Measurements from ENCODE around the gene RIC1. TPM values are rescaled to one million over a fixed set of nuclear protein-coding genes. Genes with fewer than 3 reads are reported as not detected.

RIC1 gene
- total RNA-seq, 1 experiment from 2014 or later, result 23.1 TPM

GRCh38 chr9:5684101-5684500, 55.2 kb downstream of the RIC1 start:
- BruUV-seq (replicated peaks), result no TSS peak
- CTCF ChIA-PET, result no interaction called here
- H3K4me1 Mint-ChIP-seq (ENCODE audit: insufficient read depth, unreplicated experiment), result peaks cover 8% of the 10 kb centered on the region
- TF ChIP-seq, protein P1, sequence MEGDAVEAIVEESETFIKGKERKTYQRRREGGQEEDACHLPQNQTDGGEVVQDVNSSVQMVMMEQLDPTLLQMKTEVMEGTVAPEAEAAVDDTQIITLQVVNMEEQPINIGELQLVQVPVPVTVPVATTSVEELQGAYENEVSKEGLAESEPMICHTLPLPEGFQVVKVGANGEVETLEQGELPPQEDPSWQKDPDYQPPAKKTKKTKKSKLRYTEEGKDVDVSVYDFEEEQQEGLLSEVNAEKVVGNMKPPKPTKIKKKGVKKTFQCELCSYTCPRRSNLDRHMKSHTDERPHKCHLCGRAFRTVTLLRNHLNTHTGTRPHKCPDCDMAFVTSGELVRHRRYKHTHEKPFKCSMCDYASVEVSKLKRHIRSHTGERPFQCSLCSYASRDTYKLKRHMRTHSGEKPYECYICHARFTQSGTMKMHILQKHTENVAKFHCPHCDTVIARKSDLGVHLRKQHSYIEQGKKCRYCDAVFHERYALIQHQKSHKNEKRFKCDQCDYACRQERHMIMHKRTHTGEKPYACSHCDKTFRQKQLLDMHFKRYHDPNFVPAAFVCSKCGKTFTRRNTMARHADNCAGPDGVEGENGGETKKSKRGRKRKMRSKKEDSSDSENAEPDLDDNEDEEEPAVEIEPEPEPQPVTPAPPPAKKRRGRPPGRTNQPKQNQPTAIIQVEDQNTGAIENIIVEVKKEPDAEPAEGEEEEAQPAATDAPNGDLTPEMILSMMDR (IDR thresholded peaks at IDR 0.05; ENCODE audit: unreplicated experiment), result no peak
- POLR2A ChIA-PET, result interaction anchor here (0.6 kb wide), 1 partner anchor 51 kb away, joined by 3 read pairs; no protein-coding TSS in a partner anchor
- no peak overlapping the region for H3K27ac Mint-ChIP-seq (ENCODE audit: low read depth, unreplicated experiment)
- H3K27me3 Mint-ChIP-seq (ENCODE audit: insufficient read depth, unreplicated experiment), result no peaks in the 10 kb centered on the region
- DNase-seq (ENCODE audit: unreplicated experiment), result no peak
- no peaks in the 10 kb centered on the region for H3K36me3 Mint-ChIP-seq (ENCODE audit: insufficient read depth, unreplicated experiment)
- intact Hi-C loops (cut with micrococcal nuclease), result no loop called here
- H3K9me3 Mint-ChIP-seq (ENCODE audit: unreplicated experiment), result peaks cover 7% of the 10 kb centered on the region
- no peak overlapping the region for H3K4me3 Mint-ChIP-seq (ENCODE audit: unreplicated experiment)

DNA sequence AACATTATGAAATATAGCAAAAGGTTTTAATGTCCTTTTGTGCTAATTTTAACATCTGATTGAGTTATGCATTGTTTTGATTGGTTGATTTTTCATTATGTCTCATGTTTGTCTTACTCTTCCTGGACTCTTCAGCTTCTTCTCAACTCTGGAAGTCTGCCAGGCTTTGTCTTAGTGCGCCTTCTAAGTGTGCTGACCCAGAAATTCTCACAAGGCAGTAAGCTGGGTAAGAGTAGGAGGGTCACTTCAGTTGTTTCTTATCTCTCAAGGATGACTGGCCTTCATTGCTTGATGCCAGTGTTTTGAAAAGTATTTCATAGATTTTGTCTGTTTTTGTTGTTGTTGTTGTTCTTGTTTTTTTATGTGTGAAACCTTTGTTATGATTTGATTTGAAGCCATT, 59.2 kb downstream of the RIC1 start:
- CTCF ChIA-PET, result no interaction called here
- H3K4me1 Mint-ChIP-seq (ENCODE audit: insufficient read depth, unreplicated experiment), result peaks cover 8% of the 10 kb centered on the region
- peak; percentile 54 for DNase-seq (ENCODE audit: unreplicated experiment)
- intact Hi-C loops (cut with micrococcal nuclease), result no loop called here
- H3K9me3 Mint-ChIP-seq (ENCODE audit: unreplicated experiment), result peaks cover under 1% of the 10 kb centered on the region
- no peaks in the 10 kb centered on the region for H3K27me3 Mint-ChIP-seq (ENCODE audit: insufficient read depth, unreplicated experiment)
- no peak overlapping the region for H3K4me3 Mint-ChIP-seq (ENCODE audit: unreplicated experiment)
- POLR2A ChIA-PET, result no interaction called here
- H3K36me3 Mint-ChIP-seq (ENCODE audit: insufficient read depth, unreplicated experiment), result peaks cover 2% of the 10 kb centered on the region
- TF ChIP-seq, protein P1 (IDR thresholded peaks at IDR 0.05; ENCODE audit: unreplicated experiment), result no peak
- BruUV-seq (replicated peaks), result no TSS peak
- H3K27ac Mint-ChIP-seq (ENCODE audit: low read depth, unreplicated experiment), result no peak overlapping the region

- intact Hi-C loops (cut with micrococcal nuclease), result no loop called here
These were observed 61.4 kb downstream of the RIC1 start for GRCh38 chr9:5690278-5690677.

GRCh38 chr9:5695860-5696259, 67.0 kb downstream of the RIC1 start:
- ChIA-PET POLR2A (no interaction called here), CTCF (interaction anchor here (0.6 kb wide), 1 partner anchor 208 kb away, joined by 4 read pairs; no protein-coding TSS in a partner anchor)
- H3K27ac Mint-ChIP-seq (ENCODE audit: low read depth, unreplicated experiment), result no peak overlapping the region
- H3K4me1 Mint-ChIP-seq (ENCODE audit: insufficient read depth, unreplicated experiment), result peaks cover 16% of the 10 kb centered on the region
- H3K9me3 Mint-ChIP-seq (ENCODE audit: unreplicated experiment), result no peaks in the 10 kb centered on the region
- BruUV-seq (replicated peaks), result no TSS peak
- H3K4me3 Mint-ChIP-seq (ENCODE audit: unreplicated experiment), result no peak overlapping the region
- H3K36me3 Mint-ChIP-seq (ENCODE audit: insufficient read depth, unreplicated experiment), result peaks cover 16% of the 10 kb centered on the region
- no peaks in the 10 kb centered on the region for H3K27me3 Mint-ChIP-seq (ENCODE audit: insufficient read depth, unreplicated experiment)
- intact Hi-C loops (cut with micrococcal nuclease), result no loop called here
- TF ChIP-seq, protein P1 (IDR thresholded peaks at IDR 0.05; ENCODE audit: unreplicated experiment), result no peak
- DNase-seq (ENCODE audit: unreplicated experiment), result no peak

More at GRCh38 chr9:5690278-5690677, 61.4 kb downstream of the RIC1 start:
- no peaks in the 10 kb centered on the region for H3K27me3 Mint-ChIP-seq (ENCODE audit: insufficient read depth, unreplicated experiment)
- H3K36me3 Mint-ChIP-seq (ENCODE audit: insufficient read depth, unreplicated experiment), result peaks cover 6% of the 10 kb centered on the region
- BruUV-seq (replicated peaks), result TSS peak; percentile 24
- POLR2A ChIA-PET, result no interaction called here
- TF ChIP-seq, protein P1 (IDR thresholded peaks at IDR 0.05; ENCODE audit: unreplicated experiment), result no peak
- no peak overlapping the region for H3K4me3 Mint-ChIP-seq (ENCODE audit: unreplicated experiment)
- H3K4me1 Mint-ChIP-seq (ENCODE audit: insufficient read depth, unreplicated experiment), result peaks cover 8% of the 10 kb centered on the region
- H3K27ac Mint-ChIP-seq (ENCODE audit: low read depth, unreplicated experiment), result no peak overlapping the region
- no peaks in the 10 kb centered on the region for H3K9me3 Mint-ChIP-seq (ENCODE audit: unreplicated experiment)
- DNase-seq (ENCODE audit: unreplicated experiment), result no peak
- CTCF ChIA-PET, result no interaction called here
